ENCODE measurements around the gene MAML3. TPM values are rescaled to one million over a fixed set of nuclear protein-coding genes. Genes with fewer than 3 reads are reported as not detected.

MAML3 gene
- total RNA-seq, 1 donor from 2014 or later: 5.8 TPM

DNA sequence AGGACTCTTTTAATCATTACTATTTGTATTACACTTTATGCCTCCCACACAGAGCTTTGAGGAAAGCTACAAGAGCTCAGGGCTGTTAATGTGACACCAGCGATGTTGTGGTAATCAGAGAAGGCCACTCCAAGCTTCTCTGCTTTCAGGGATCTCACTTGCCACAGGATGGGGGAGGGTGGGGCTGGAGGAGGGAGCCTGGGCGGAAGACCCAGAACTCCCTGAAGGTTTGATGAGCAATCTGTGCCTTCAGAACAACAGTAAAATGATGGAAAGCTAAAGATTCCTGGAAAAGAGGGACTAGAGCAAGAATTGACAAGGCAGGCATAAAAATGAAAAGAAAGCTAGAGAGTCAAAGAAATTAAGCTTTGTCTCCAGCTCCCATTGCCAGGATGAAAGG lies 75.6 kb downstream of the MAML3 start:
- DNase-seq (ENCODE audit: low spot score): no peak

DNA sequence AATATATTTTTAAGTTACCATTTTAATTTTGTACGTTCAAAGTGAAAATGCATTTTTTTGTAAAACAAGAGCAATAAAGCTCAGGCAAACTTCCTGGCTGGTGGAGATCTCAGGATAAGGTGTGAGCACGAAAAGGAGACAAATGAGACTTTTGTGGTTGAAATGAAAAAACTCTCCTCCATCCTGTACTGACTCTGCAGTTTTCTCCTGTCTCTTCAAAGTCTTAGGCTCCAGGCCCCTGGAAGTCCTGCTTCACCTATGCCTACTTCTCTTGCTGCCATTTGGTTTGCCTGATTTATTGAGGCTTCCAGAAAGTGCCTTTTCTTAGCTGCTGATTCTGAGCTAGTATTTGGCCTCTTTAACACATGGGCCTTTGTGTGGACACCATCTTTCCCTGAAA lies 77.7 kb downstream of the MAML3 start:
- DNase-seq (ENCODE audit: low spot score): no peak

DNA sequence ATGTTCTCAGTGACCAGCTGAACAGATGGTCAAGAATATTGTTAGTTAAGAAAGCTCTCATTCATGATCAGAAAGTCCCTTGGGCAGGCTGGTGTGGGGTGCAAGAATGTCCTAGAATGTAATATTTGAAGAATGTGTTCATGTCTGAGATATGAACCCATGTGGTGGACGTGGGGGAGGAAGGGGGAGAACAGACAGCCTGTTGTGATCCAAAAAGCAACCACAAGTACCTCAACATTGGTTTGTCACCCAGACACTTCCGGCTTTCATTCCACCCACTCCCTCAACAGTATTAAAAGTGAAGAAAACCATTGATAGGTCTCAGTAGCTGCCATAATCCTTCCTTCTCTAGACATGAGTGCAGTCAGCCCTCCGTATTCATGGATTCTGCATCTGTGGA lies 82.2 kb downstream of the MAML3 start:
- DNase-seq (ENCODE audit: low spot score): peak; percentile 51

DNA sequence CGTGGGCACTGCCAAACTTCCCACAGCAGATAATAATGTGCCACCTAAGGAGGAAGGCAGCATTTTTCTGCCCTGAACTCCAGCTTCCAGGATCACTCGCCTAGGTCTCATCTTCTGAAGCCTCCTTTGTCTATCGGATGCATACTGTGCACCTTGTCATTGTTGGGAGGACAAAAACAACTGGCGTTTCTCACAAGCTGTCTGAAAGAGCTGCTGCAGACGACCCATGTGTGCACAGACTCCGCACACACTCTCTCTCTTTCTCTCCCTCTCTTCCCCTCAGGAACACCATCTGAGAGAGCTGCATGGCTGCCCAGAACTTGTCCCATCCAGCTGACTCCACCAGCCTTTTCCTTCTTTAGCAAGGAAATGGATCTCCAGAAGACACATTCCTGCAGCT lies 83.0 kb downstream of the MAML3 start:
- DNase-seq (ENCODE audit: low spot score): no peak

DNA sequence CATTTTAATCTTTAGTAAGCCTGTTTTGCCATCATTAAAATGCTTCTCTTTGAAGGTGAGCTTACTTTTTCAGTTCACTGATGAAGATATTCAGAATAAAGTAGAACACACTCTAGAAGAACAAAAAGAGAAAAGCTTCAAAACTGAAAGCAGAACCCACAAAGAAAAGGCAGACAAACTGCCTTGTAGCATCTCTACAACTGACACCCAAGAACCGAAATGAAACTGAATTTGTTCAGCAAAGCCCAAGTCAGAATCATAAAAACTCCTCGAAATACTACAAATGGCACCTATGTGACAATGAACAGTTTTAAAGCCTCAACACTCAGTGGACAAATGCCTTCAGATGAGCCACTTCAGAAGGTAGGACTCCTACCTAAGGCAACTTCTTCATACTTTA lies 83.6 kb downstream of the MAML3 start:
- DNase-seq (ENCODE audit: low spot score): no peak

DNA sequence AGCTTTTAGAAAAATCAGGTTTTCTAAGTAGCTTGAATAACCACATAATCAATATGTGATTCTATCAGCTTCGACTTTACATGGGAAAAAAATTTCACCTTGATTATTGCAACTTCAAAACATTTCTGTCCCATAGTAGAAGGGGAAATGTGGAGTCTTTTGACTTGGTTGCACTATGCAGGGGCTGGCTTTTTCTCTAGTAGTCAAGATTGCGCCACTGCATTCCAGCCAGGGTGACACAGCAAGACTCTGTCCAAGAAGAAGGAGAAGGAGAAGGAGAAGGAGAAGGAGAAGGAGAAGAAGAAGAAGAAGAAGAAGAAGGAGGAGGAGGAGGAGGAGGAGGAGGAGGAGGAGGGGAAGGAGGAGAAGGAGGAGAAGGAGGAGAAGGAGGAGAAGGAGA lies 84.9 kb downstream of the MAML3 start:
- DNase-seq (ENCODE audit: low spot score): no peak

DNA sequence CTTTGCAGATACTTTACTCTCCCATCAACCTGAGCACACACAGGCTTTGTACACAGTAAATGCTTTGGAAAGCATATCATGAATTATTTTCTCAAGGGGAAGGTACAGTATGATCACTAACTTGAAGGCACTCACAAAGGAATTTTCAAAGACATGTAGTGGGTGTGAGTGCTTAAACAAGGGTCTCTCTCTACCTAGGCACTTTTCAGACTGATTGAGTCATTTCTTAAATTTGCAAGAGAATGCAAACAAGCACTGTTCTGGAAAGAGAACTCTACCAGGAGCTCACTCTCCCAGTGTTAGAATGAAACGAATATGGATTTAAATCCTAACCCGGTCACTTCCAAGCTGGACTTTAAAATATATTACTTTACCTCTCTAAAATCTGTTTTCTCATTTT lies 85.7 kb downstream of the MAML3 start:
- DNase-seq (ENCODE audit: low spot score): no peak

DNA sequence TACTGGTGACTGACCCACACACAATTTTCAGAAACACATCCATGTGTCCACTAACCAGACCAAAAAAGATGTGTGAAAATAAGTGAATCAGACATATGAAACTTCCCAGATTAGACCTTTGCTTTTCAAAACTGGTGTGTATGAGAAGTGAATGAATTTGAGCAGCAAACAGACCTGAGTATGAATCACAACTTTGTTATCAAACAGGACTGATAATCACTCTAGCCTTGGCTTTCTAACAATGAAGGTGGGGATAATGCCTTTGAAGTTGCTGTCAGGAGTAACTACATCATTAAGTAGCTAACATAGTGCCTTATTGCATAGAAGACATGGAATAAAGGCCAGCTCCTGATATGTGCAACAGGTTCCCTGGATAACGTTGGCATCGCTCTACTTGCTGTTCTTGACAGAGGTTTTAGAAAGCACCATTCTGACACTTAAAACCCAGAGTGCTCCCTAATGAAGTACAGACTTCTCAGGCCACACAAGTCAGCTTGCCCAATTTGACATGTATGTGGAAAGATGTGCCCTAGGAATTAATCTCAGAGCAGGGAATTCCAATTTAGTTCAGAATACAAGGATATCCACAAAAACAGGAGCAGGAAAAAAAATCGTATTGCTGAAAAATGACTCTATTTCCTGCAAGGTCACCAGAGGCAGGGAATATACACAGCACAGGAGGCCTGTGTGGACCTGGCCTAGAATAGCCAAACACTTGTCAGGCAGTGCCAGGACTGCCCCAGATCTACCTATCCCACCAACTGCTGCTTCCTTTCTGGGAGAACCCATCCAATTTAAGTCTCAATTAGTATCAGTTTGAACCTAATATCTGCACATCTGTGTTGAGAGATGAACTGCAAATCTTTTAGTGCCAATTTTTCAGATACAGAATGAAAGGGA lies 87.7 kb downstream of the MAML3 start:
- no peak for DNase-seq (ENCODE audit: low spot score)

DNA sequence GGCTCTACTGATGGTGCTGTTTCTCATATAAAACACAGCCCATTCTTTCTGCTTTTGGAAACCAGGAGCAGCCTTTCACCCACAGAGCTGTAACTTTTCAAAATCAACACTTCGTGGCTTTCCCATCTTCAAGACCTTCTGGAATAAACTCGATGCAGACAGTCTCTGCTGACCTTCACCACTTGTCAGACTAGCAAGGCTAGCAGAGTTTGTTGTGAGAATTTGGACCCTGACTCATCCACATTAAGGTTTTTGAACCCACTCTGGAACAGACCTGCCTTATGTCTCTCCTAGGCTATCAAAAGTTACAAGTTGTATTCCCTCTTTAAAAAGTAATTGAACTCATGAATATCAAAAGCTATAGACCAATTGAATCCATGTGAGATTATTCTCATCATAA lies 88.6 kb downstream of the MAML3 start:
- DNase-seq (ENCODE audit: low spot score): peak; percentile 59

DNA sequence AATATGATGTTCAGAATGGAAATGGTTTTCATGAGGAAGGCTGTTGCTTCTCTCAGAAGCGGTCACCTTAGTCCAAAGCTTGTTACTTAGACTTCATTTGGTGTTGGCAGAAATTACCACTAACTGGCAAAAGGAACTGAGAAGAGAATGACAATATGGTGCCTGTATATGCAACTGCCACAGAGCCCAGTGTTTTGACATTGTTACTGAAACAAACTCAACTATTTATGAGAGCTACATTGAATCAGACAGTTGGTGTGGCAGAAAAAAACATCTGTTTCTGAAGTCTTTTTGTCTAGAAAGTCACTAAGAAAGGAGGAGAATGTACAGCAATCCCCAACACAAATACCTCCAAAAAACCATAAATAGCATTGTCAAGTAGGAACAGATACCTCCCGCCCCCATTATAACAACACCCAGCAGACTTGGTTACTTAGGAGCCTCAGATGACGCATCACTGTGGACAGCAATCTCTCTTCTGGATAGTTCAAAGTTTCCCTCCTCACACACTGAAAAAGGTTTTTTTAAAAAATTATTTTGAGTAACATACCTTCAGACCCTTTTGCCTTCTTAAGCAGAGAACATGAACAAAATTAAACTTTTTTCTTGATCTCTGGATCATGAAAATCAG lies 92.2 kb downstream of the MAML3 start:
- no peak for DNase-seq (ENCODE audit: low spot score)

DNA sequence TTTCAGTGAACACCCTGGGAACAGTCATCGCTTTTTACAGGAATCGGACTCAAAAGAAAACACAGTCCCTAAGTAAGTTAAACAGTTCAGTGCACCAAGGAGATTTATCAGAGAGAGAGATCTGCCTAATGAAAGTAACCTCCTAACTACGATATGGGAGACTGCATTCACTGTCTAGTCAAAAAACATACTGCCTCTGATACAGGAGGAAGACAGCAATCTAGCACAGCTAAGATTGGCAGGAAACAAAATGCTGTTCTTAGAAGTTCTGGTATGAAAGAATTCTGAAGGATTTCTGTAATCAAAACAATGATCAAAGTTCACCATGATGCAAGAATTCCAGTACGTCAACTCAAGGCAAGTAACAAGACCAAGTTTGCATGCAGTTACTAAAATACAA lies 92.8 kb downstream of the MAML3 start:
- DNase-seq (ENCODE audit: low spot score): no peak

DNA sequence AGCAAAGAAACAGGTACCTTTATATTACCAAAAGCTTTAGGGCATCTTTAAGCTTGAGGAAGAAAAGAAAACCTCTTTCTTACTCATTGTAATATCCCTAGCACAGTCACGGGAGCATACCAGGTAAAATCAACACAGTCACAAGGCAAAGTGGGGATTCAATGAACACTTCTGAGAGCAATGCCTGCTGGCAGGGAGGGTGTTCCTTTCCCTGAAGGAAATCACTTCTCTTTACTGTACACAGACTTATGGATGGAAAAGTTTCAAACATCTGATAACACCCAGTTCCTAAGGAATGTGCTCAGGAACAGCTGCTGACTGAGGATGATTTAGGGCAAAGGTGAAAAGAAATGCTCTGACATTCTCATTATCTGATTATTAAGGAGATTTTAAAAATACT lies 94.8 kb downstream of the MAML3 start:
- DNase-seq (ENCODE audit: low spot score): peak; percentile 74

DNA sequence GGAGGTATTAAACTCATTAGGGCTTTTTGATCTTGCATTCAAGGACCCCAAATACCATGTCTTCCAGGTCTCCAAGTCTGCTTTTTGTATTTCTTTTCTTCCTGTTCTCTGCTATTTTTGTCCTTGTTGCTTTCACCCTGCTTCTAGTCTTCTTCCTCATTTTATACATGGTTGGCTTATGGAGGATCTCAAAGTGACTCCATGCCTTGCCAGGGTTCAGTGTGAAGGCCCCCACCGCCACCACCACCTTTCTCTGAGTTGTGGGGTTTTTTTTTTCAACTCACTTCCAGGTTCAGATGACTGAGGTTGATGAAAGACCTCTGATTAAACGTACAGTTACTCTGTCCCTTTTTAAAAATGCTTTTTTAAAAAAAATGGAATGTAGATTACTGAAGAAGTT lies 96.3 kb downstream of the MAML3 start:
- no peak for DNase-seq (ENCODE audit: low spot score)

DNA sequence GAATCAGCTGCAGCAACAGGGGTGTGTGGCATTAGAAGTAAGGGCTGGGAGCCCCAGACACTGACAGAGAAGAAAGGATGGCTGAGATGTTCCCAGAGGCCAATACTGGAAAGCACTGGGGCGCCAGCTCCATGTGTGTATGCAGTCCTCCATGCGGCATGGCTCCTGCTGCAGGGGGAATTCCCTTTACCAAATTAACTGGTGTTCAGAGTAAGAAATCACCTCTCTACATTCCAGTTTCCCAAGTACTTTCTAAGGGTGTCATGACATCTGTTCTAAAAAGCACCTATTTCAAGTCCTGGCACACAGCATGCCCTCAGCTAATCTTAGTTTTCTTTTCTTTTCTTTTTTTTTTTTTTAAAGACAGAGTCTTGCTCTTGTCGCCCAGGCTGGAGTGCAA lies 98.0 kb downstream of the MAML3 start:
- no peak for DNase-seq (ENCODE audit: low spot score)

DNA sequence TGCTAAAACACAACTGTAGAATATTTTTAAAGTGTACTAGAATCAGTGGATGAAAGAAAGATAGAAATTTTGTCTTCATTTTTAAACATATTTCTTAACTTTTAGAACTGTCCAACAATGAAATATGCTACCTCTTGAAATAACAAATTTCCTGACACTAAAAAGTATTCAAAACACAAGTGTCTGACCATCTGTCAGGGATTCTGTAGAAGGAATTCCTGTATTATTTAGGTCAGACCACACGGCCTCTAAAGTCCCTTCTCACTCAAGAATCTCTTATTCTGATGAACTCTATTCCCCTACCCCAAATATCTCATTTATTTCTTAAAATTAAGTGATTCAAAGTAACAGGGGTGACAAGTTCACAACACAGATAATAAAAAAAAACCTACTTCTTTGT lies 99.1 kb downstream of the MAML3 start:
- no peak for DNase-seq (ENCODE audit: low spot score)

DNA sequence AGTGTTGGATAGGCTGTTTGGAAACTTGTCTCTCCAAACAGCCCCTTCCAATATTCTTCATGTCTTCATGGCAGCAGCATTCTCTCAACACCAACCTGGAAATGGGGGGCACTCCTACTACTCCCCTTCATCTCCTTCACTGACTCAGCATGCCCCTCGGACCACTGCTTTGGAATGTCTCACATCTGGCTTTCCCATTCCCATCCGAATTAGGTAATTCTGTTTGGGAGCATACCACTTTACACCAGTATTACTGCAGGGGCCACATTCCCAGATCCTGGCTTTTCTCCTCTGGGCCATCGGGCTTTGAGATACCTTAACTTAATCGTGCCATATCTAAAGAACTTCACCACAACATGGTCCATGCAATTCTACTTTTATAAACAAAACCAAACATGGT lies 100.8 kb downstream of the MAML3 start:
- DNase-seq (ENCODE audit: low spot score): no peak

DNA sequence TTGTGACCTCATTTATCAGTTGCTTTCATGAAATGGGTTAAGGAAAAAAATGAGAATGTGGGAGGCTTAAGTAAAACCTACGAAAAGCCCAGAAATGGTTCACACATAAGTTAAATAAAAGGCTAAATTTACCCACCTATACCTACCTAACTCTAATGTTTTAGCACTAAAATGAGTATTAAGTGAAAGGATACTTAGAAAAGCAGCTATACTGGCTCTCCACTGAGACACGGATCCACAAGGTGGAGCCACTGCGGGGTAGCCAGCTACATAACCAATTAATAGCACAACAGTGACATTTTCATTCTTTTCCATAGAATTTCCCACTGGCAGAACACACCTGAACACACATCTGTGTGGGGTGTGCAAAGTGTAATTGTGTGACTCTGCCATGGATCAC lies 101.9 kb downstream of the MAML3 start:
- DNase-seq (ENCODE audit: low spot score): no peak

DNA sequence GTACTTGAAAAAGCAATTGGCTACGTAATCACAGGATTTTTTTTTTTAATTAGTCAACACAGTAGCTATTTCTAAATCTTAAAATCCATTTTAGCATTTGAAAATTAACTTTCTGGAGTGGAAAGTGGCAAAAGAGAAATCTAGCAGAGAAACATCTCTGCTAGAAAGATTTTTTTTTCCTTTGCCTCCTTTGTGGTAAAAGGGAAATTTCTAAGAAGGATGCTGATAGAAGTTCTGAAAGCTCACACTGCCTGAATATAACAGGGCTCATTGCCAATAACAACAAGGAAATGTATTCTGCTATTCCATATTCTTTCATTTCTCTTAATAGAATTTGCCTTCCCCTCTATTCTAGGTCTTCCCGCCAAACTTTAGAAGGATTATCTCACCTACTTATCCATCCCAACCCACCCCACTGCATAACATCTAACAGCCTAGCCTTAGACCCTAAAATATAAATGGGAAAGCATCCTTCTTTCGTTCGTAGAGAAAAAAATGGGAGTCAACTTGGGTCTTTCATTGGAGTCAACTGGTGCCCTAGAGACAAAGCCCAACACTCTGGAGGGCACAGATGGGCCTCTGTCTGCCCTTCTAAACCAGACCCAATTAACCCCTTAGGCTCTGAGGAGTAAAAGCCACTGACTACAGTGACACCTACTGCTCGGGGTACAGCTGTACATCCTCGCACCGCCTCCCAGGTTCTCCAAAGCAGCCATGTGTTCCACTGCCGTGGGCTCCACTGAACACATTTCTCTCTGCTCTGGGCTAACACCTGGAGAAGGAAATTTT lies 103.9 kb downstream of the MAML3 start:
- peak; percentile 53 for DNase-seq (ENCODE audit: low spot score)

DNA sequence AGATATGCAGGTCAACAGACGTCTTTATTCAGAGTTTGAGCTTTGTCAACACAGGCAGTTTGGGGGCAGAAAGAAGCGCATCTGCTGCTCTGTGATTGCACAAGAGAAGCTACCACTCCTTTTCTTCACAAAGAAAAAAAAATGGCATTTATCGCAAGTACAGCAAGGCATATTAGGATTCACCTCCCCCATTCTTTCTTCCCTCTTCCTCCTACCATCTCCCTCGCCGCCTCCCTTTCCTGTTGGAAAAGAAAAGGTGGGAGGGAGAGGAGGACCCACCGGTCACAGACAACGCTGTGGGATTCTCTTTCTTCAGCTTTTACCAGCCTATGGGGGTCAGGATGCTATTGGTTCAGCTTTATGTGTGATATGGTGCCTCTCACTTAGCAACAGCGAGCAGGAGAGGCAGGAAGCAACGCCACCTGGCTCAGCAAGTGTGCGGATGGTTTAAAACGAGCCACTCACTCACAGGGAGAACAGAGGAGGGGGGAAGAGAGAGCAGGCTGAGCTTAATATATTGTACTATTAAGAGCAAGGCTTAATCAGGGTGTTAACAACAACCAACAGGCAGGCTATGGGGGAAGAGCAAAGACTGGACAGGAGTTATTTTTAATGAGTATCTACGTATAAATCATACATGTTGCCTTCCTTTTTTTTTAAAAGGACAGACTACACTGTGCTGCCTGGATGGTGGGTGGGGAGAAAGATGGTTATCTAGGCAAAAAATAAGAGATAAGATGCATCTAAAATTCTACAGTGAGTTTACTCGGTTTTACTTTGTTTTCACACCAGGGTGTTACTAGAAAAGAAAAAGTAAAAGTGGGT lies 104.7 kb downstream of the MAML3 start:
- DNase-seq (ENCODE audit: low spot score): peak; percentile 78

DNA sequence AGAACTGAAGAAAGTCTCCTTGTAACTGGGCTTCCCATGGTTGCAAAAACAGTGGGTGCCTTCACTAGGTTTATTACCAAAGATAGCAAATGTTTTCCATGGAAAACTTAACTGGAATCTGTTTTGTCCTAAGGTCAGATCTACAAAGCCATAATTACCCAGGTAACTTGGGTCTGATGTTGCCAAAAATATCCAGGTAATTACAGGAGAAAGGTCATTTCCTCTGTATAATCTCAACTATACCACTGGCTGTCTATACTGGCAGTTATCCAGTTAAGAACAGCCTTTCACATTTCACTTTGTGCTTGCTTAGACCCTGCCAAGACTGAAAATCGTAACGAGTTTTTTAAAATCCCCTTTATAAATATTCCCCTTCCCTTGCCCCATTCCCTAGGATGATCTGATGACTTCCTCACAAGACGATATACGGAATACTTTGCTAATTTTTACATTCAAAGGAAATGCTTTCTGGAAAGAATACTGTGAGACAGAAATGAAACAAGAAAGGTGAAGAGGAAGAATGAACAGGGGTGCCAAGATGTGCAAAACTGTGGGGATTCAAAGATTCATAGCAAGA lies 105.5 kb downstream of the MAML3 start:
- DNase-seq (ENCODE audit: low spot score): no peak

DNA sequence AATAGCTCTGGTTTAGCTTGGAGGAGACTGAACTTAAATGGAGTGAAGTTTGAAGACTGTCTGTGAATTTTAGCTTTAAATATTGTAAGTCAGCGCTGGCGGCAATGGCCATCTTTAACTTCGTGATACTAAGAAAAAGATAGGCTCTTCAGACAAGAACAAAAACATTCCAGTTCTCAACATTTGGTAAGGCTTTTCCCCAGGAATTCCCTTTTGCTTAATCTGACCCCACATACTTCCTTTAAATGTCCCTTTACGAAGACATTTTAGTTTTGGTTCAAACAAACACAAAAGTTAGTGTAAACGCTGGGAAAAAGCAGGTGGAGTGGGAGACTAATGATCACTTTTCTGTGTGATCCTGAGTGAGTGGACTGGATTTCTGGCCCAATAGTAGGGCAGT lies 106.2 kb downstream of the MAML3 start:
- no peak for DNase-seq (ENCODE audit: low spot score)
